Activated CD4-positive, CD25-positive, alpha-beta regulatory T cell treated with anti-CD3 and anti-CD28 coated beads, Interleukin-2, amount 50 U/mL, for 24 hours (primary cell): Measurements from ENCODE around the gene ZDHHC8.

Experiments used
- ATAC-seq, 2 donors: fragments of 150-1000 bp; cut with Tn5 transposase; one replicate each; pipeline ENCODE4 v1.10.0; 2021; ENCODE audit warnings: mild to moderate bottlenecking in 1 of 2, moderate library complexity in 1 of 2

Gene ZDHHC8

DNA sequence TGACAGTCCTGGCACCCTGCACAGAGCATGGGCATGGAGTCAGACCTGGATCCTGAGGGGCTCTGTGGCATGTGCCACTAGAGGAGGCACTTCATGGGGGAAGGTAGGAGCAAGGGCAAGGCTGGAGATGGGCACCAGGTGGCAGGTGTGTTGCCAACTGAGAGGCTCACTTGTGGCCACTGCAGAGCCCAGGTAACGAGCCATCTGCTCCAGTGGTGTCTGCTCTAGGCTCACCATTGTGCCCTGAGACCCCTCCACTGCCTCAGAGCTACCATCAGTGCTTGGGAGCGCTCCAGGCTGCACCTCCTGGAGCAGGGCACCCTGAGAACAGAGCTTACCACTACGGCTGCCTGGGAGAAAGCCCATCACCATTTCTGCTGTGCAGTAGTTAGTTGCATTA is 1.3 kb upstream of the ZDHHC8 start:
- ATAC-seq: no peak

DNA sequence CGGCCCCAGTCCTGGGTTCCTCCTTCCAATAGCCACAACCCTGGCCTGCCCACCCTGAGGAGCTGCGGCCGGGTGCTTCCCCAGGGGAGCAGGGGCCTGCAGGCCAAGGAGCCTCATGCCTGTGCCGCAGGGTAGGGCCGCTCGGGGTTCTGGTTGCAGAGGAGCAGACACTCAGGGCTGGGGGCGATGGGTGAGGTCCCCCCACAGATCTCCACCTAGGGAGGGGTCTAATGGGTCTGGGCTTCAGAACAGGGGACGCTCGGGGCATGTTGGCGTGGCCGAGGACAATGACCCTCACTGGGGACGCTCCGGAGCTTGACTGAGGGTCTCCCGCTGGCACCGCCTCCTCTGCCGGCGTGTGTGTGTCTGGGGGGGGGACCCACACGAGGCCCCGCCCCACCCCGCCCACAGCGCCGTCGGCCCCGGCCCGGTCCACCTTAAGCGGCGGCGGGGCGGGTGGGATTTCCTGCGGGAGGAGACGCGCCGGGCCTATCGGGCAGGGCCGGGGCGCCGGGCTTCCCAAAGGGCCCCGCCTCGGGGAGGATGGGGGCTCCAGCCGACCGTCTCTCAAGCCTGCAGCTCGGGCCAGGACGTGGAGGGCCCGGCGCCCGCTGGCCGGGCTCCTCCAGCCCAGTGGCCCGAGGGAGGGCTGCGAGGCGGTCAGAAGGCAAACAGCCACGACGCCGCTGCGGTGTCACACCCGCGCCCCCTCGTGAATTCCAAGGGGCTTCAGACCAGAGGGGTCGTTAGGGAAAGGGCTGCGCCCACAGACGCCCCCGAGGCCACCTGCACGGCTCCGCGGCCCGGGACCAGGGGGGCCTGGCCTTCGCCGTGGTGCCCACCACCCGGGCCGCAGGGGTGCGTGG is 640 bp upstream of the ZDHHC8 start:
- ATAC-seq: peak; percentile 84 to 86

DNA sequence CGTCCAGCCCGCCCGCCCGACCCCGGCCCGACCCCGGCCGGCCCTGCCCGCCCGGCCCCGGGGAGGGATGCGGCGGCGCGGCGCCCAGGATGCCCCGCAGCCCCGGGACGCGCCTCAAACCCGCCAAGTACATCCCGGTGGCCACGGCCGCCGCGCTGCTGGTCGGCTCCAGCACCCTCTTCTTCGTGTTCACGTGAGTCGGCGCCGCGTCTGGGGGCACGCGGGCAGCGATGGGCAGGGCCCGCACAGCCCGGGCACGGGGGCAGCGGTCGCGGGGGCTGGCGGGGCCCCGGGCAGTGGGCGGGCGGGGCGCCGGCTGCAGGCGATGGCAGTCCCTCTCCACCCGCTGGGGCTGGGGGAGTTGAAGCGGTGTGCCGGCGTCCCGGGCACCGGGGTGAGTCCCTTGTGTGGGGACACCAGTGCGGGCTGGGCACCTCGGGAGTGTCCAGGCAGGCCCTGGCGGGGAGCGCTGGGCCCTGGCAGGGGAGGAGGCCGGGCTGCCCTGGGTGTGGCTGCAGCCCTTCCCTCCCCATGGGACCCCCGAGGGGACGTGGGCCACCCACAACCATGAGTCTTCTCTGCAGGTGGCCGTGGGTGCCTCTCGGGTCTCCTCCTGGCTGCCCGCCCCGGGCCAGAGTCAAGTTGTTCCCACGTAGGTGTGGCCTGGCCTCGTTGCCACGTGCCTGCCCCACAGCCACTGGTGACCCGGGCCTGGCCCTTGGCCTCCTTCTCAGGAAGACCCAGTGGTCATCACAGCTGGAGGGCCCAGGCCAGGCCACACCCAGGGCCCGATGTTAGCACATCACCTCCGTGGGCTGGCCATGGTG is 468 bp downstream of the ZDHHC8 start:
- peak; percentile 1 to 2 for ATAC-seq

DNA sequence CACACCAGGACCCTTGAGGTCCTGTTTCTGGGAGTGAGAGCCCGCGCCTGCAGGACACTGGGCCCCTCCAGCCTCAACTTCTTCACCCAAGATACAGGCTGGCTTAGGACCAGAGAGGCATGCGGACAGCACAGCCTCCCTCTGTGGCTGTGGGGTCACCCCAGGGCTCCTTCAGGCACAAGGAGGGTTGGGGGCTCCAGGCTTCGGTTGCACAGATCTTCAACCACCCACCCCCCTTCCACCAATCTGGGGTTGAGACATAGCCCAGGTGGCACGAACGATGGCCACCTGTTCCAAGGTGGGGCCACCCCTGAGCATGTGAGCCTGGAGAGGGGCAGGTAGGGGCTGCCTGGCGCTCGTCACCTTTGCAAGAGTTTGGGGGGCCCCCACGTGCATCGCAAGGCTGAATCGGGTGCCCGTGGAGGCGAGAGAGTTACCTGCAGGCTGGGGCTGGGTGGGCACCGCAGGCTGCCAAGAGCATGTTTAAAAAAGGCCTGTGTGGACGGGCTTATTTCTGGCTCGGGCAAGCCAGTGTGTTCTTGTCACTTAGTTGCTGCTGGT is 1.2 kb downstream of the ZDHHC8 start:
- no peak for ATAC-seq

DNA sequence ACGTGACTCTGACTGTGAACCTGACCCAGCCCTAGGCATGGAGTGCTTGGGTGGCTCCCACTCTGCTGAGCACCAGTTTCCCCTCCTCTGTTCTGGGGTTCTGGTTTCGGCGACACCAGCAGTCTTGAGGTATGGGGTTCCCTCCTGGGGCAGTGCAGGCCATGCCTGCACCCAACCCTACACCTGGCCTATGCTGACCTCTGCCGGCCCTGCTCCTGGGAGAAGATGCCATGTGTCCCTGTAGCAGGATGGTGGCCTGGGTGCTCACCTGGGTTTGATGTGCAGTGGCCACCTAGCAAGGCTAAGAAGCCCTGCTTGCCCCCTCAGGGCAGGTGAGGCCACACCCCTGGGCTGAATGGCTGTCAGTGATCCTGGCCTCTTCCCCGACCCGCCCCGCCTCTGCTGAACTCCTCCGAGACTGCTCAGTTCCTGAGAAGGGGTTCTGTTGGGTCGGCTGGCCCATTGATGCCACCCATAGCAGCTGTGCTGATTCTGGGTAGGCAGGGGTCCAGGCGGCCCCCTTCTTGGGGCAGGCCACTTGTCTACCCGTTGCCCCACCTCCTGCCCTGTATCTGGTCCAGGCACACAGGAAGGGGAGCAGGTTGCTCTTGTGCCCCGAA is 2.4 kb downstream of the ZDHHC8 start:
- no peak for ATAC-seq

DNA sequence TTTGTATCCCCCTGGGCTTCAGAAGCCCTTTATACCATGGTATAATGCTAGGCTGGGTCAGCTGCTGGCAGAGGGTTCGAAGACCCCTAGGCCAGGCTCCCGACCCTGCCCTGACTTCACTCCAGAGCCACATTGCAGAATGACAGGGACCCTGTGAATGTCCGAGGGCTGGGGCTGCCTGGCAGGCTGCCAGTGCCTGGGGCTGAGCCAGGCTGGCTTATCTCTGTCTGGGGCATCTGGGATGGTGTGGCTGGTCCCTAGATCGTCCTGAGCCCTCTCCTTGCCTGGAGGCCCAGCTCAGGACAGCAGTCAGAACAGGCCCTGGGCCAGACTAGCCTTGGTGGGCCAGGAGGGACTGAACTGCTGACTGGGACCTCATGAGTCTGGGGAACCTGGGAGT is 3.7 kb downstream of the ZDHHC8 start:
- no peak for ATAC-seq

DNA sequence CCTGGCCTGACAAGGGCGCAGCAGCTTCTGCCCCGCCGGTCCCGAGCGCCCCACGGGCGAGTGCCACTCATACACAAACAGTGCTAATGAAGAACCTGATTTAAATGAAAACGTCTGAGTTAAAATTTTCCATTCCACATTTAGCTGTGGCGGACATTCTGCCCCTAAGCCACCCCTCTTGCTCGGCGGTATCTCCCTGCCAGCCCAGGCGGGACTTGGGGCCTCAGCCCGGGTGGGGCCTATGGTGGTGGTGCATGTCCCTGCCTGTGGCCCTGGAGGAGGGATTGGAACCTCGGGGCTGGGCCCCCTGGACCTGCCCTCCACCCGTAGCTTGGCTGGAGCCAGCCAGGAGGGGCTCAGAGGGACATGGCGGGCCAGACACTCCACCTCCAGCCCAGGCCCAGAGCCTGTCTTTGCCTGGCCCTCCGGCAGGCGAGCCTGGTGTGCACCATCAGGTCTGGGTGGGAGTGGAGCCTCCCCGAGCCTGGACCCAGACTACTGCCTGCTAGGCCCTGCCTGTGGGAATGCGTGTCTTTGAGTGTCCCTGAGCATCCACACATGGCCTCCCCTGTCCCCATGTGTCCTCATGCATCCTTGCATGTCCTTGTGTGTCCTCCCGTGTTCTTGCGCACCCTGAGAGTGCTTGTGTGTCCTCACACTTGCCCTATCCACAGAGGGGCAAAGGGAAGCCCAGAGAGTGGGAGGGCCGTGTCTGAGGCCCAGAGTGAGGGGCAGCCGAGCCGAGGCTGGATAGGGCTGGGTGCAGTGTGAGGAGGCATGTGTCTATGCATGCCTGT is 4.4 kb downstream of the ZDHHC8 start:
- ATAC-seq: no peak

DNA sequence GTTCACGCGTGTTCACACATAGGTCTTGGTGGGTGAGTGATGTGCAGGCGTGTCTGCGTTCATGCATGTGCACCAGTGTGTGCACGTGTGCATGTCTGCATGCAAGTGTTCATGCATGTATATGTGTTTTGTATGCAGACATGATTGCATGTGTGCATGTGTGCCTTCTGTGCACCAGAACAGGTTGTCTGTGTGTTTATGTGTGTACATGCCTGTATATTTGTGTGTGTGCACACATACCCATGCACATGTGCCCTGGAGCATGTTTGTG is 4.9 kb downstream of the ZDHHC8 start:
- ATAC-seq: no peak

DNA sequence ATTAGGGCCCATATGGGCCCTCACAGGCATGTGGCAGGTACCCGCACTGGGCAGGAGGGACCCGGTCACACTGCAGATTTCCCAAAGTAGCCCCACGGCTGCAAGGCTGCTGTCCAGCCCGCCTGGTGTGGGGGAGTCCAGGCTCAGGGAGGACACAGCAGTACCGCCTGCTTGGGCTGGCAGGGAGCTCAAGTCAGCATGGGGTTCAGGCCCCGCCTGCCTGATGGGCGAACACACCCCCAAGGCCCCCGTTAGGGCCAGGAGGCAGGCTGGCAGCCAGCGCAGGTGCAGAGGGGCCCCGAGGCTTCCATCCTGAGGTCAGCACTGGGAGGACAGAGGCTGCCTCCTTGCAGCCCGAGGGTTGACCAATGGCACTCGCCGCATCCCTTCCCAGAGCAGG is 5.5 kb downstream of the ZDHHC8 start:
- ATAC-seq: no peak

DNA sequence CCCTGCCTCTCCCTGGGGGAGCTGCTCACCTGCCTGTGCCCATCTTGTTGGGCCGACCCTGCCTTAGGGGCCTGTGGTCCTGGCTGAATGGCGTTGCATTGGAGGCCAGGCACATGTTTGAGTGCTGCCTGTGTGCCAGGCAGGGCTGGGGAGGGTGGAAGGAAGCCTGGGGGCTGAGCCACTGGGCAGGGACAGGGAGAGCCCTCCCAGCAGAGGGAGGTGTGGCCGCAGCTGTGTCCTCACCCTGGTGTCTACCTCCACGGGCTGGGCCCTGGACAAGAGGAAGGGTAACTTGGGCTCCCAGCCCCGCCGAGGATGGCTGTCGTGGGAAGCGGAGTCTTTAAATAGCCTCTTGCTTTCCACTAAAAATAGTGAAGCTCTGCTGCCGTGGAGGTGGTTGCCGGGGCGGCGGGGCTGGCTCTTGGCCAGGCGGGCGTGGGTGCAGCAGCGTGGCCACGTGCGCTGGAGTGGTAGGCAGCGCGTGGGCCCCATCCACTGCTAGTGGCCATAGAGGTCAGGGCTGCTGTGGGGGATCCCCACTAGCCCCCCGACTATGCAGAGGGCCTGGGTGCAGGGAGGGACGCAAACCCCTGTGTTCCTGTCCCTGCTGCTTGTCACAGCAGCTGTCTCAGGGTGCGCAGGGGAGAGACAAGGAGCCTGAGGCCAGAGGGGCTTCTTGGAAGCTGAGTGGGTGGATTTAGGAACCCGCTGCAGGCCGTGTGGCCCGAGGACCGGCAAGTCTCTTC is 6.2 kb downstream of the ZDHHC8 start:
- ATAC-seq: no peak

DNA sequence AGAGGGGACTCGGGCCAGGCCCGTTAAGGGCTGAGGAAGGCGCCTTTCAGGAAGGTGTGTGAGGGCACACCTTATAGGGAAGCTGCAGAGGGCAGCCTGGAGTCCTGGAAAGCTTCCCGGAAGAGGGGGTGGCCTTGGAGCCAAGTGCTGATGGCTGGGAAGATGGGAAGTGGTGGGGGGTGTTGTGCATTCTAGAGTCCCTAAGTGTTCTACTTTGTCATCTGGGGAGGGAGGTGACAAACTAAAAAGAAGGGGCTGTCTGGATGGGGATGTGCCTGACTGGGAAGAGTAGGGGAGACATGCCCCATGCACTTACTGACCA is 6.8 kb downstream of the ZDHHC8 start:
- ATAC-seq: no peak

DNA sequence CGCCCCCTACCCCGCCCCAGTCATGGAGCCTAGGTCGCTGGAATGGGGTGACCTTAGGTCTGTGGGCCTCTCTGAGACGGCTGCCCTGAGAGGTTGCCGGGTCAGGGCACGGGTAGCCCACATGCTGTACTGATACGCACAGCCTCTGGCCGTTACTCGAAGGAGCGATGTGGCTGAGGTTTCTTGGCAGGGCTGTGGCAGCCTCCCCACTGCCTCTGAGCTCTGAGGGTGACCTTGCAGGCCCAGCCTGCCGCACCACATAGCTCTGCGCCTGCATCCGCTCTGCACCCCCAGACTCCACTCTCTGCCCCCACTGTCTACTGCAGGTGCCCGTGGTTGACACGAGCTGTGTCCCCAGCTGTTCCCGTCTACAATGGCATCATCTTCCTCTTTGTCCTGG is 7.3 kb downstream of the ZDHHC8 start:
- ATAC-seq: no peak

DNA sequence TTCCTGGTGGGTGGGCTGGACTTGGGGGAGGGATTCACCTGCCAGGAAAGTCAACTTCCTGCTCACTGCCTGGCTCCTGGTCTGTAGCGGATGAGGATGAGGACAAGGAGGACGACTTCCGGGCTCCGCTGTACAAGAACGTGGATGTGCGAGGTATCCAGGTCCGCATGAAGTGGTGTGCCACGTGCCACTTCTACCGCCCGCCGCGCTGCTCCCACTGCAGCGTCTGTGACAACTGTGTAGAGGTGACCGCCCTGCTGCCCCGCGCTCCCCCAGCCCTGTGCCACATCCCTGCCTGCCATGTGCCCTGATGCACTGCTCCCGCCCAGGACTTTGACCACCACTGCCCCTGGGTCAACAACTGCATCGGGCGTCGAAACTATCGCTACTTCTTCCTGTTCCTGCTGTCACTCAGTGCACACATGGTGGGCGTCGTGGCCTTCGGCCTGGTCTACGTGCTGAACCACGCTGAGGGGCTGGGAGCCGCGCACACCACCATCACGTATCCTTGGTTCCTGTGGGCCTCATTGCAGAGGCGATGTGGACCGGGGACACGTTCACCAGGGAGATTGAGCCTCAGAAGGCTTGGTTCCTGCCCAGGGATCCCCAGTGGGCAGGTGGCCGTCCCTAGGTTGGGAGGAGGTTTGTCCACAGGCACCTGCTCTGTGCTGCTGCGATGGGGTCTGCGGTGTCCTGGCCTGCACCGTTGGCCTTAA is 7.9 kb downstream of the ZDHHC8 start:
- ATAC-seq: no peak

DNA sequence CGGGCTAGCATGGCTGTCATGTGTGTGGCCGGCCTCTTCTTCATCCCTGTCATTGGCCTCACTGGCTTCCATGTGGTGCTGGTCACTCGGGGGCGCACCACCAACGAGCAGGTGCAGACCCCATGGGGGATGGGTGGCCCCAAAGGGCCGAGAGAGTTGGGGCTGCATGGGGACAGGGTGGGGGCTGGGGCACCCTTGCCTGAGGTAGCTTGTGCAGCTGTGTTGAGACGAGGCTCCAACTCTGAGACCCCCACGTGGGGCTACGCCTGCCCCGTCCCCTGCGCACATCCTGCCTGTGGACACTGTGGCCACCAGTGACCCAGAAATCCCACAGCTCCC is 8.5 kb downstream of the ZDHHC8 start:
- ATAC-seq: no peak

DNA sequence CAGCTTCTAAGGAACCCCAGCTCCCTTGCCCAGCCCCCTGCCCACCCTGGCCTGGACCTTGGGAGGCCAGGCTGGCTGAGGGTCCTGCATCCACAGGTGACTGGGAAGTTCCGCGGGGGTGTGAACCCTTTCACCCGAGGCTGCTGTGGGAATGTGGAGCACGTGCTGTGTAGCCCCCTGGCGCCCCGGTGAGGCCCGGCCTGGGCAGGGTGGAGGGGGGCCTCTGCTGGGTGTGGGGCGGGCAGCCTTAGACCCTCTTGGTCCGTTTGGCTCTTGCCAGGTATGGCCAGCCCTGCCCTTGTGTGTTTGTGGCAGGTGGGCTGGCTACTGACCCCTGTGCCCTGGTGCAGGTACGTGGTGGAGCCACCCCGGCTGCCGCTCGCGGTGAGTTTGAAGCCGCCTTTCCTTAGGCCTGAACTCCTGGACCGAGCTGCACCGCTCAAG is 8.9 kb downstream of the ZDHHC8 start:
- no peak for ATAC-seq

DNA sequence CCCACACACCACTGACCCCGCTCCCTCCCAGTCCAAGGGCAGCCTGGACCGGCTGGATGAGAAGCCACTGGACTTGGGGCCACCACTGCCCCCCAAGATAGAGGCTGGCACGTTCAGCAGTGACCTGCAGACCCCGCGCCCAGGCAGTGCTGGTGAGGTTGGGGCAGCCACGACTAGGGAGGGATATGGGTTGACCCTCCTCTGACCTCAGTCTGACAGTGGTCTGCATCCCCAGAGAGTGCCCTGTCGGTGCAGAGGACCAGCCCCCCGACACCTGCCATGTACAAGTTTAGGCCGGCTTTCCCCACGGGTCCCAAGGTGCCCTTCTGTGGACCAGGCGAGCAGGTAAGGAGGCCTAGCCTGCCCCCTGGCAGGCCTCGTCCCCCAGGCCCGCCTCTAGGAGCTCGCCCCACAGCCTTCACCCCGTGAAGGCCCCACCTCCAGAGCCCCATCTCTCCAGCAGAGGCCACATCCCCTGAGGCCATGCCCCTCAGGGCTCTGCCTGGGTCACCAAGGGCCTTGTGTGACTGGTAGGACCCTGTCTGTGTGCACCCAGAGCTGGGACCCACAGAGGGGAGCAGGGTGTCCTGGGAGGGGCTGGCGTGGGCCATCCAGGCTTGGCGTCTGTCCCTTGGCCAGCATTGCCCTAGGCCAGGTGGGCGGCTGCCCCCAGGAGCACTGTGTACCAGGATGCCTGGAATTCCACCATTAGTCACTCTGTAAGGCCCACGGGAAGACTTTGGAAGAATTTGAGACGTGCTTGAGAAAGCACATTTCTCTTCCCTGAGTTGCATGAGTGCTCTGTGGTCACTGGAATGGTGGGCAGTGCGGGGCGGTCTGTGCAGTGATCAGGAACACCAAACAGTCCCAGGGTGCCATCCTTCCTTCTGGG is 9.8 kb downstream of the ZDHHC8 start:
- no peak for ATAC-seq

DNA sequence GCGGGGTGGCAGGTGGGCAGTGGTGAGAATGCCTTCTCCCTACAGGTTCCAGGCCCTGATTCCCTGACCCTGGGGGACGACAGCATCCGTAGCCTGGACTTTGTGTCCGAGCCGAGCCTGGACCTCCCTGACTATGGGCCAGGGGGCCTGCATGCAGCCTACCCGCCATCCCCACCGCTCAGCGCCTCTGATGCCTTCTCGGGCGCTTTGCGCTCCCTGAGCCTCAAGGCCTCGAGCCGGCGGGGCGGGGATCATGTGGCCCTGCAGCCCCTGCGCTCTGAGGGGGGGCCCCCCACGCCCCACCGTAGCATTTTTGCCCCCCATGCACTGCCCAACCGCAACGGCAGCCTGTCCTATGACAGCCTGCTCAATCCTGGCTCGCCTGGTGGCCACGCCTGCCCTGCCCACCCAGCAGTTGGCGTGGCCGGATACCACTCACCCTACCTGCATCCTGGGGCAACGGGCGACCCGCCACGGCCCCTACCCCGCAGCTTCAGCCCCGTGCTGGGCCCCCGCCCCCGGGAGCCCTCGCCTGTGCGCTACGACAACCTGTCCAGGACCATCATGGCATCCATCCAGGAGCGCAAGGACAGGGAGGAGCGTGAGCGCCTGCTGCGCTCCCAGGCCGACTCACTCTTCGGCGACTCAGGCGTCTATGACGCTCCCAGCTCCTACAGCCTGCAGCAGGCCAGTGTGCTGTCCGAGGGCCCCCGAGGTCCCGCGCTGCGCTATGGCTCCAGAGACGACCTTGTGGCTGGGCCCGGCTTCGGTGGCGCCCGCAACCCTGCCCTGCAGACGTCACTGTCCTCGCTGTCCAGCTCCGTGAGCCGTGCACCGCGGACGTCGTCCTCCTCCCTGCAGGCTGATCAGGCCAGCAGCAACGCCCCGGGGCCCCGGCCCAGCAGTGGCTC is 11.4 kb downstream of the ZDHHC8 start:
- no peak for ATAC-seq

DNA sequence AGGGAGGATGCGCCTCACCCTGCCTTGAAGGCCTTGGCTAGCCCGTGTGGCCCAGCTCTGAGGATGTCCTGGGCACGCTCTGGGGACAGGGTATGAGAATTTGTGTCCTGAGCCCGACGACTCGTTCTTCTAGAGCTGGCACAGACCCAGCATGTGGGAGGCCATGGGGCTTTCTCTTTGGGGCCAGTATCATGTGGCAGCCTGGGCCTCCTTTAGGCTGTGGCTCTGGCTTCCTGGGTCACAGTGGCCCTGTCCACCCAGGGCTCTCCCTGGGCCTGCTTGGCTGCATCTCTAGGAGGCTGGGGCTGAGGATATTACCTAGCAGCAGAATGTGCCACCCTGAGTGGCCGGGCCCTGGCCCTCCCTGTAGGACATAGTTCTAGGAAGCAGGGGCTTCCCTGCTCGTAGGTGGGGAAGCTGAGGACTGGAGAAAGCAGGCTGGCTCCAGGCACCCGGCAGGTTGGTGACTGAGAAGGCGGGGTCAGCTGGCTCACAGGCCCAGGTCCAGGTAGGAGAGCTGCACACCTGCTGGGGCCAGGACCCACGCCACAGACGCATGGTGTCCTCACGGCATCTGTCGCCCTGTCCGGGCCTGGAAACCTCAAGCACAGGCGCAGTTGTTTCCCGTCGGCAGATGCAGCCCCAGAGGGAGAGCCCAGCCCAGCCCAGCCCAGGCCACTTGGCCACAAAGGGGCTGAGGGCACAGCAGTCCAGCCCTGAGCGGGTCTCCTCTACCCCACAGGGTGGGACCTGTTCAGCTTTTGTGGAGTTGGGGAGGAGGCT is 12.5 kb downstream of the ZDHHC8 start:
- no peak for ATAC-seq
